Measurements from ENCODE around the gene EWSR1. TPM values are rescaled to one million over a fixed set of nuclear protein-coding genes. Genes with fewer than 3 reads are reported as not detected.
"Not testable (repeated sequence)": the region's sequence is repeated elsewhere in the genome, so short reads cannot be mapped to it uniquely, and the experiment has no call there.

Gene EWSR1
- total RNA-seq, result 93.3 TPM

GRCh38 chr22:29267858-29268510, at the start of gene EWSR1, which contains the start of gene RHBDD3:
EWSR1 (plus strand) TSS chr22:29268268; CDS start chr22:29268337, 69 bp downstream.
RHBDD3 (minus strand) TSS chr22:29267981; CDS start chr22:29265626, 2,355 bp downstream.
- DNase-seq (ENCODE audit: low spot score) (peak; percentile 97), ATAC-seq (peak; percentile 85)

GRCh38 chr22:29218758-29219408, 49.2 kb upstream of the EWSR1 start:
- ATAC-seq, result no peak

GRCh38 chr22:29219409-29219782, 48.7 kb upstream of the EWSR1 start:
- not testable (repeated sequence) for ATAC-seq; DNase-seq (ENCODE audit: low spot score)

More at GRCh38 chr22:29218758-29219408, 49.2 kb upstream of the EWSR1 start:
- no peak for DNase-seq (ENCODE audit: low spot score)

GRCh38 chr22:29219881-29220670, 48.0 kb upstream of the EWSR1 start:
- ATAC-seq (peak; percentile 62), DNase-seq (ENCODE audit: low spot score) (no peak)

- ATAC-seq, result no peak
- DNase-seq (ENCODE audit: low spot score), result no peak
Measured at GRCh38 chr22:29224121-29224858, 43.8 kb upstream of the EWSR1 start.

- DNase-seq (ENCODE audit: low spot score), result no peak
- ATAC-seq, result no peak
Measured at GRCh38 chr22:29224859-29225410, 43.1 kb upstream of the EWSR1 start.

- DNase-seq (ENCODE audit: low spot score) (no peak), ATAC-seq (peak; percentile 62)
Measured at GRCh38 chr22:29225422-29226090, 42.5 kb upstream of the EWSR1 start.

GRCh38 chr22:29226351-29226981, 41.6 kb upstream of the EWSR1 start:
- ATAC-seq (no peak), DNase-seq (ENCODE audit: low spot score) (no peak)

GRCh38 chr22:29230972-29231875, 36.8 kb upstream of the EWSR1 start:
- ATAC-seq (no peak), DNase-seq (ENCODE audit: low spot score) (no peak)

GRCh38 chr22:29231971-29232959, 35.8 kb upstream of the EWSR1 start:
- DNase-seq (ENCODE audit: low spot score) (peak; percentile 95), ATAC-seq (peak; percentile 96)

- ATAC-seq (no peak), DNase-seq (ENCODE audit: low spot score) (no peak)
Measured at GRCh38 chr22:29233277-29233877, 34.7 kb upstream of the EWSR1 start.

- not testable (repeated sequence) for ATAC-seq; DNase-seq (ENCODE audit: low spot score)
Measured at GRCh38 chr22:29240481-29240880, 27.6 kb upstream of the EWSR1 start.

GRCh38 chr22:29243874-29244446, 24.1 kb upstream of the EWSR1 start:
- no peak for ATAC-seq
- no peak for DNase-seq (ENCODE audit: low spot score)

- DNase-seq (ENCODE audit: low spot score) (no peak), ATAC-seq (peak; percentile 14)
Measured at GRCh38 chr22:29244785-29245625, 23.1 kb upstream of the EWSR1 start.

- ATAC-seq, result peak; percentile 99
- DNase-seq (ENCODE audit: low spot score), result peak; percentile 76
Measured at GRCh38 chr22:29245626-29246385, 22.3 kb upstream of the EWSR1 start.

Measured in left lobe of liver (tissue), 2 donors.